ENCODE results near the gene BTN3A1.

The BTN3A1 gene

DNA sequence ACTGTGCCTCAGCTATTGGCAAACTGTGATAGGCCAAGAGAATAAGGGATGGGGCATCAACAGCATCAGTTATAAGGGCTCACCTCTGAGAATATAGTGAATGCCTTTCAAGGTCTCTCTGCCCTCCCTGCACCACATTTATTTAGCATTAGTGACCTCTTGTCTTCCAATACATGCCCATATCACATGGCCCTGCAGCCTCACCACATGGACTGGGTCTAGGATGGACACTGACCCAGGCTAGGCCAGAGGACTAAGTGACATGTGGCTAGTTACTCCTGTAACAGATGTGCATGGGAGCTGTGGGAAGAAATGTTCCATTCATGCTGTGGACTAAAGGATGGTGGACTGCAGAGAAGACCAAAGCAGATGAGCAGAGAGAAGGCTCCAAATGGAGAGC is 22.3 kb upstream of the BTN3A1 start:
- no peak for DNase-seq (ENCODE audit: low read depth)

DNA sequence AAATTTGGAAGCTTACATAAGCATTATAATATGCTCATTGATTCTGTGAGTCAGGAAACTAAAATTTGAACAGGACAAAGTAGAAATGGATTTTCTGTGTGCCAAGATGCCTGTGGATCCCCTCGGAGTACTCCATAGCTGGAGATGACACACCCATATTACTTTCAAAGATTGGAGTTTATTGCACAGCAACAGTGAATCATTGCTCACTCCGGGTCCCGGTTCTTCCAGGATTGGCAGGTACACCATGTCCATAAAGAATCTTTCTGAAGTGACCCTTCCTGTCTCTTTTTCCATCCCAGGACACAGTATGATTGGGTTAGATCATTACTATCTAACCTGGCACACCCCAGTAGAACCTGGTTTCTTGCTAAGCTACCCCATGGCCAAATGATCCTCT is 21.8 kb upstream of the BTN3A1 start:
- no peak for DNase-seq (ENCODE audit: low read depth)

DNA sequence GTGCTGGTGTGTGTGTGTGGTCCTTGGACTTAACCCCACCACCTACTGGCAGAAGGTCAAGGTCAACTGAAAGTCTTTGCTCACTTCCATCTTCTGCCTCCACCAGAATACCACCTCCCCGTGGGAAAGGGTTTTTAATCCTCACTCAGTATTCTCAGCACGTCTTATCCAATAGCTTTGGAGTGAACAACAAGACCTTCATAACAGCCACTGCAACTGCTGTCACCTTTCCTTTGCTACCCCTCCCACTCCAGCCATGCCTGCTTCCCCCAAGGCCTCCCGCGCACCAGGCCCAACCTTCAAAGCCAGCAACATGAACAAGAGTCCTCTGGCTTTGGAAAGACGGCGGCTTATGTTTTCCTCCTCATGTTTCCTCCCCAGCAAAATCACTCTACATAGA is 20.0 kb upstream of the BTN3A1 start:
- no peak for DNase-seq (ENCODE audit: low read depth)

GRCh38 chr6:26383624-26384417 is 18.3 kb upstream of the BTN3A1 start:
- no peak for DNase-seq (ENCODE audit: low read depth)

DNA sequence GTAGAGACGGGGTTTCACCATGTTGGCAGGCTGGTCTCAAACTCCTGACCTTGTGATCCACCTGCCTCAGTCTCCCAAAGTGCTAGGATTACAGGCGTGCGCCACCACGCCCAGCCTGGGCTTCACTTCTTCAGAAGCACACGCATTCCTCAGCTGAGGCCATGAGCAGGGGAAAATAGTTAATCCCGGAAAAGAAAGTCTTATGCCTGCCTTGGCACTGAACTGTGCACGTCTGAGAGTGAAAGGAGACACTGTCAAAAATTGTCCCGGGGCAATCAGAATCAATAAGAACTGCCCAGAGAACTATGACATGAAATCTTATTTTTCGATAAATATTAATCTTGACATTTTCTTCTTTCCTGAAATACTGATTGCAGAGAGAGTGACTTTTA is 16.3 kb upstream of the BTN3A1 start:
- DNase-seq (ENCODE audit: low read depth), result no peak

GRCh38 chr6:26387565-26387964 is 14.5 kb upstream of the BTN3A1 start:
- no peak for DNase-seq (ENCODE audit: low read depth)

- DNase-seq (ENCODE audit: low read depth), result no peak
Observed at GRCh38 chr6:26388014-26388413, 14.1 kb upstream of the BTN3A1 start.

- DNase-seq (ENCODE audit: low read depth), result no peak
Observed at GRCh38 chr6:26388441-26388840, 13.6 kb upstream of the BTN3A1 start.

DNA sequence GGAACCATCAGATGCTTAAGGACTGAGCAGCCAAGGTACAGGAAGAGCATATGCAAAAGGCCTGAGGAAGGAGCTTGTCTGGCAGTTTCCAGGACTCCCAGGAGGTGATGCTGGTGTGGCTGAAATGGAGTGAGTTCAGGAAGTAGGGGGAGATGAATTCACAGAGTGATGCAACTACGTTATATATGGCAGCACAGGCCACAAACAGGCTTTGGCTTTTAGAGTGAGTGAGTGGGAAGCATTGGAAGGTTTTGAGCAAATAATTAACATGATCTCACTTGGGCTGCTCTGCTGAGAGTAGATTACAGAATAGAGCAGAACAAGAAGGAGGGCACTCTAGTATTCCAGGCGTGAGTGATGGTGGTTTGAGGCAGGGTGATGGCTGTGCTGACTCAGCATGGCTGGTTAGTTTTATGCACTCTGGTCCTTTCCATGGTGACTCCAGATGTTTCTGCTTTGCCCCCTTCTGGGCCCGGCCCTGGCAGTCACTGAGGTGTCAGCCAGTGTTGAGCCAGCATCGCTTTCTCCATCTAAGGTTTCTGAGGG is 12.7 kb upstream of the BTN3A1 start:
- no peak for DNase-seq (ENCODE audit: low read depth)

GRCh38 chr6:26390531-26390930 is 11.5 kb upstream of the BTN3A1 start:
- DNase-seq (ENCODE audit: low read depth), result no peak

DNA sequence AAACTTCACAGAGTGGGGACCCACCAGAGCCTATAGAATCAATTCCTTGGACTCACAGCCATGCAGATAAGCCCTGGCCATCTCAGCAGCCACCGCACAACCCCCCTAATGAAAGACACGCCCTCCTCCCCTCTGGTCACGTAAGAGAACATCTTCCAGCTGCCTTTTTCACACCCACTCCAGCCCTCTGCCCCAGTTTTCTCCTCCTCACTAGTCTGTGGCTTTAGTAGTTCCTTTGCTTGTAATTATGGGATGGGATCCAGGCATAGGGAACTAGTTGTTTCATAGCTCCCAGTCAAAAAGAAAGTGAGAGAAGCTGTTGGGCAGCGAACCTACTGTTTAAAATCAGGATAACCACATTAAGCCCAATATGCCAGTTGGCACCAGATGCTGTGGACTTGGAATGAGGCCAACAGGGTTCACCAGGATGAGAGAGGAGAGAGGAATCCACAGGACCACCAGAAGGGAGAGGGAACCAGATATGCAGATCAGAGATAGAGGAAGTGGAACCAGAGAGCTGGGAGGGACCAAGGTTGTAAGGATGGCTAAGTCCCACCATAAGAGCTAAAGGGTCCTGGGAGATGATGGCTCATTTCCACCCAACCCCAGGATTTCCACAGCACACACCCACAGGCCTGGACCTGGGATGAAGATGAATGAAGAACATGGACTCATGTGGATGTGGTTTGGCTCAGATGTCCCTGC is 9.0 kb upstream of the BTN3A1 start:
- no peak for DNase-seq (ENCODE audit: low read depth)

GRCh38 chr6:26394289-26394688 is 7.8 kb upstream of the BTN3A1 start:
- DNase-seq (ENCODE audit: low read depth), result no peak

DNA sequence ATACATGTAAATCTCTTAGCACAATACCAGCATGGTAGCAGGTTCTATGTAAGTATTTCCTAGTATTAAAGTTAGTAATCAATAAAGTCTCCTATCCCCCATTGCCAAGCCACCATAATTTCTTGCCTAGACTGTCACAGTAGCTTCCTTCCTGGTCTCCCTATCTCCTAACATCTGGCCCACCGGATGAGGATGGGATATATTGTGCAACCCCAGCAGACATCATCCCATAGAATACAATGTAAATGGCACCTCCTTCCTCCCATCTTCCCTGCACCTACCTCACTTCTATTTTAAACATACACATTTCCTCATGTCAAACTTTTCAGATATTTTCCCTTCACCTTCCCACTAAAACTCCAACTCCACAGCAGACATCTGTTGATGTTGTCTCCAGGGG is 3.5 kb upstream of the BTN3A1 start:
- no peak for DNase-seq (ENCODE audit: low read depth)

DNA sequence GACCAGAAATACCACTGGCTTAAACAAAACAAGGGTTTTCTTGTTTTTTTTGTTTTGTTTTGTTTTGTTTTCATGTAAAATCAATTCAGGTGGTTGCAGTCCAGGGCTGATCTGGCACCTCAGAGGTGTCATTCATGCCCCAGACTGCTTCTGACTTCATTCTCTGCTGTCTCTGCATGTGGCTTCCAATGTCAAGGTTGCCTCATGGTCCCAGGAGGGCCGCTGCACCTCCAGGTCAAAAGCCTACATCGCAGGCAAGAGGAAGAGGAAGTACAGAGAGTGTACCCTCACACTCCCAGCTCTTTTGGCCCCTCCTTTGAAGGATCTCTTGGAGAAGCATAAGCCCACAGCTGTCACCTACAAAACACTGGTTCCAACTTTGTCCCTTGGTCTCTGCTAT is 1.4 kb upstream of the BTN3A1 start:
- DNase-seq (ENCODE audit: low read depth), result no peak

DNA sequence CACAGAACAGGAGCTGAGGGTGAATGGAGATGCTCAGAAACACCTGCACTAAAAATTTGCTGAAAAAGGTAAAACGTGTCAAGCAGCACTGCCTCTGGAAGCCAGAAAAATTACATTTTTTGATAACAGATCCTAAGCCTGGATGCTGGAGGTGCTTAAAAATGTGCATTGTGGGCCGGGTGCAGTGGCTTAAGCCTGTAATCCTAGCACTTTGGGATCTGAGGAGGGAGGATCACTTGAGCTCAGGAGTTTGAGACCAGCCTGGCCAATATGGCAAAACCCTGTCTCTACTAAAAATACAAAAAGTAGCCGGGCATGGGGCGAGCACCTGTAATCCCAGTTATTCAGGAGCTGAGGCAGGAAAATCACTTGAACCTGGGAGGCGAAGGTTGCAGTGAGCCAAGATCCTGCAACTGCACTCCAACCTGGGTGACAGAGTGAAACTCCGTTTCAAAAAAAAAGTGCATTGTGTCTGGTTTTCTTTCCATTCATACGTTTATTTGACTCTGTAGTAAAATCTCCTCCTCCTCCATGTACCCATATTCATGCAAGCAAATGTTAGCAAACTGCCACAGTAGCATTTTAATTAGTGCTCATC is 587 bp upstream of the BTN3A1 start:
- DNase-seq (ENCODE audit: low read depth), result no peak

- DNase-seq (ENCODE audit: low read depth), result no peak
Observed at GRCh38 chr6:26403893-26404292, 1.8 kb downstream of the BTN3A1 start.

- no peak for DNase-seq (ENCODE audit: low read depth)
Observed at GRCh38 chr6:26404546-26404945, 2.5 kb downstream of the BTN3A1 start.

GRCh38 chr6:26408828-26409730 is 7.0 kb downstream of the BTN3A1 start:
- no peak for DNase-seq (ENCODE audit: low read depth)

- DNase-seq (ENCODE audit: low read depth), result no peak
Observed at GRCh38 chr6:26411751-26412150, 9.7 kb downstream of the BTN3A1 start.

DNA sequence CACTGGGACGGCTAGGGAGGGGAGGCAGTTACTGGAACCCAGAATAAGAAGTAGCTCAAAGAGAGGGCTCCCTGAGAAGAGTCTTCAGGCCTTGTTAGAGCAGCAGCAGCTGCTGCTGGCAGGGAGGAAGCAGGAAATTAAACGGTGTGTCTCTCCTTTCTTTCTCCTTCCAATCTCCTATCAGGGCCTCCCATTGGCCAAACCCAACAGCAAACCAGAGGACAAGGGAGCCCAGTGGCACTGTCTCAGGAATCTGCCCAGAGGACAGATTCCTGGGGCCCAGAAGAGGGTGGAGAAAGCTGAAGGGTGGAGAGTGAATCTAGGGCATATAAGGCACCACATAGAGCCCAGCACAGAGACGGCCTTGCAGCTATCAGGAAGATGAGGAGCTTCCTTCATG is 10.2 kb downstream of the BTN3A1 start:
- no peak for DNase-seq (ENCODE audit: low read depth)

DNA sequence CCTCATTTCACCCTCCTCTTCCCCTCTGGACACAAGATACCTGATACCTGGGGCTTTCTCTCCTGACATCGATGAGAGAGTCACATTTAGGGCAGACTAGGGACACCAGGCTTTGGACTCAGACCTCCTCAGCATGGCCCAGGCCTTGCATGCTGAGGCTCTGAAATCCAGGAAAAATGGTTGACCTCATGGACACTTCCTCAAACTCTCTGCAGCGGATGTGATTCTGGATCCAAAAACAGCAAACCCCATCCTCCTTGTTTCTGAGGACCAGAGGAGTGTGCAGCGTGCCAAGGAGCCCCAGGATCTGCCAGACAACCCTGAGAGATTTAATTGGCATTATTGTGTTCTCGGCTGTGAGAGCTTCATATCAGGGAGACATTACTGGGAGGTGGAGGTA is 10.9 kb downstream of the BTN3A1 start:
- DNase-seq (ENCODE audit: low read depth), result no peak

DNA sequence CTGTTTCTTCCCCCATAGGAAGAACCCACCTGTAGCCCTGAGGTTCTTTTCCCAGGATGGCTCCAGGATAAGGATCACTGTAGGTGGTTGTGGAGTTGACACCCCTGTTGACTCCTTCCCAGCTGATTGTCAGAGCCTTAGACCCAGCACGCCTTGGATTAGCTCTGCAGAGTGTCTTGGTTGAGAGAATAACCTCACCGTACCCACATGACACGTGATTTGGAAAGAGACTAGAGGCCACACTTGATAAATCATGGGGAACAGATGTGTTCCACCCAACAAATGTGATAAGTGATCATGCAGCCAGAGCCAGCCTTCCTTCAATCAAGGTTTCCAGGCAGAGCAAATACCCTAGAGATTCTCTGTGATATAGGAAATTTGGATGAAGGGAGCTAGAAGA is 12.2 kb downstream of the BTN3A1 start:
- no peak for DNase-seq (ENCODE audit: low read depth)
